ENCODE measurements around the gene PIN1.

Gene PIN1

DNA sequence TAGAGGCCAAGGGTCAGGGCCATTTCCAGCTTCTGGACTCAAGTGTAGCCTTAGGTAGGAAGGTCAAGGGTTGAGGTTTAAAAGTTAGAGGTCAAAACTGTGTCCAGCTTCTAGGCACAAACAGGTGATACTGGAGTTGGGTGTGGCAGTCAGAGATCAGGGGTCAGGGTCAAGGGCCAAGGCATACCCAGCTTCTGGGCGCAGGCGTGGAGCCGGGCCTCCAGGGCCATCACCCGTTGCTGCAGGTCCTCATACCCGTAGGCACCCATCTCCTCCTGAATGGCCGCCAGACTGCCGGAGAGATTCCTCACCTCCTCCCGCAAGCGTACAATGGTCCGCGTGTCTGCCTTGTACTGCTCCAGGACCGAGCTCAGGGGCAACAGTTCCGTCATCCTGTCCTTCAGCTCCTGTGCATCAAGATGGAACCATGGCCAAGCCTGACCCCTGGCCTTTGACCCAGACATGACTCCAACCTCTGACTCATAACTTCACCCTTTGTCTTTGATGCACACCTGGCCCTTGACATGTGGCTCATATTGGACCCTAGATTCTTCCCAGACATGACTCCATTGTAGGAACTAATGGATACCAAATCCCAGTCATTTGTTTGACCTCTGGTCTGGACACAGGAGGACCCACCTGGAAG is 22.1 kb downstream of the PIN1 start:
- H3K36me3 ChIP-seq (ENCODE audit: insufficient read depth, low read length) = no peaks in the 10 kb centered on the region; the same call in 1 of the 2 replicates
- H3K9ac ChIP-seq (ENCODE audit: low read depth, low read length) = no peak overlapping the region
- no peaks in the 10 kb centered on the region for H3K9me3 ChIP-seq (ENCODE audit: control insufficient read depth, insufficient read depth, low read length)
- H3K4me1 ChIP-seq (ENCODE audit: insufficient read depth, low read length) = peaks cover 4% of the 10 kb centered on the region; the same call in 1 of the 2 replicates

DNA sequence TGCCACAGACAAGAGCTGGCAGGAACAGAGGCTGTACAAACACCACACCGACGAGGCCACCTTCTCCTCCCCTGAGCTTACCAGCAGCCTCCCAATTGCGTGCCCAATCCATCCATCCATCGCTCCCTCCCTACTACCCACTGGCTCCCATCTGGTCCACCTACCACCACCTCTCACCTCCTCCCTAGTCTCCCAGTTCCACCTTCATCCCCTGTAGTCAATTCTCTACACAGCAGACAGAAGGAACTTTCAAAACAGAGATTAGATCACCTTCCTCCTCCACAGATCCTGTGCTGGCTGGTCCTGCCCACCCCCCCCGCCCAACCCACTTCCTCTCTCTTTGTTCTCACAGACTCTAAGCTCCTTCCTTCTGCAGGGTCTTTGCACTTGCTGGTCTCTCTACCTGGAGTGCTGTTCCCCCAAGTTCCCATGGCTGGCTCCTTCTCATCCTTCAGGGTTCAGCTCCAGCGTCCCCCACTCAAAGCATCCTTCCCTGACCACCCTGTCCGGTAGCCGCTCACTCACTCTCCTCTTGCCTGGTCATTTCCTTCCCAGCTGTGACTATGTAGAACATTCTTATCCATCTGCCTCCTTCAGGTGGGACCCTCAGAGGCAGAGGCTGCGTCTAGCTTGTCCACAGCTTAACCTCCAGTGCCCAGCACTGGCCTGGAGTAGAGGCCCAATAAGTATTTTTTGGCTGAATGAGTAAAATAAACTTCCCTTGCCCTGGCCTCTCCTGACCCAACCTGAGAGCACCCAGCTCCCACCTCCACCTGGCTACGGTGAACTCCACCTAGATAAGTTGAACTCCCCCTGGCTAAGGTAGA is 23.0 kb downstream of the PIN1 start:
- Histone ChIP-seq H3K9me3 (ENCODE audit: control insufficient read depth, insufficient read depth, low read length) (no peaks in the 10 kb centered on the region), H3K4me1 (ENCODE audit: insufficient read depth, low read length) (peaks cover 4% of the 10 kb centered on the region; the same call in 1 of the 2 replicates), H3K36me3 (ENCODE audit: insufficient read depth, low read length) (no peaks in the 10 kb centered on the region; the same call in 1 of the 2 replicates), H3K9ac (ENCODE audit: low read depth, low read length) (no peak overlapping the region)

DNA sequence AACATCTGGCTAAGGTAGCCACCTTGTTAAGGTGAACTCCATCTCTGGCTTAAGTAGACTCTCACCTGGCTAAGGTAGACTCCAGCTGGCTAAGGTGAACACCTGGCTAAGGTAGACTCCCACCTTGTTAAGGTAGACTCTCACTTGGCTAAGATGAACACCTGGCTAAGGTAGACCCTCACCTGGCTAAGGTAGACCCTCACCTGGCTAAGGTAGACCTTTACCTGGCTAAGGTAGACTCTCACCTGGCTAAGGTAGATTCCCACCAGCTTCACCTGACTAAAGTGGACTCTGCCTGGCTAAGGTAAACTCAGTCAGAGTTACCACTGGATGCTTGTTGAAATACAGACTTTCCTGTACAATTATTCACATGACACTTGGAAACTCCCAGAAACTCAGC is 23.6 kb downstream of the PIN1 start:
- no peaks in the 10 kb centered on the region; the same call in 1 of the 2 replicates for H3K36me3 ChIP-seq (ENCODE audit: insufficient read depth, low read length)
- no peaks in the 10 kb centered on the region for H3K9me3 ChIP-seq (ENCODE audit: control insufficient read depth, insufficient read depth, low read length)
- peaks cover 4% of the 10 kb centered on the region; the same call in 1 of the 2 replicates for H3K4me1 ChIP-seq (ENCODE audit: insufficient read depth, low read length)
- no peak overlapping the region for H3K9ac ChIP-seq (ENCODE audit: low read depth, low read length)

DNA sequence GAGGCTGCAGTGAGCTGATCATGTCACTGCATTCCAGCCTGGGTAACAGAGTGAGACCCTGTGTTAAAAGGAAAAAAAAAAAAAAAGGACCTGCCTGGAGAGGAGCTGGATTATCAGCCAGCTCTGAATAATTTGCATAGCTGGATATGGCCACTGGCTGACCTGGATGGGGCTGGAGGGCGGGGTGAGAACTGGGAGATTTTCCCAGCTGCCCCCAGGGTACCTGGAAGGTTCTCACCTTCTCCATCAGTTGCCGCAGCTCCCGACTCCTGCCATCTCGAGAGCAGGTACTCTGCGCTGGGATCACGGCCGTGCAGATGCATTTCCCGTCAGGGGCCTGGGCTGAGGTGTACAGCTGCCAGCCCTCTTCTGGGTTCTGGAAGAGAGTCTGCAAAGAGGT is 25.3 kb downstream of the PIN1 start:
- Histone ChIP-seq H3K36me3 (ENCODE audit: insufficient read depth, low read length) (no peaks in the 10 kb centered on the region; the same call in 1 of the 2 replicates), H3K9me3 (ENCODE audit: control insufficient read depth, insufficient read depth, low read length) (no peaks in the 10 kb centered on the region), H3K9ac (ENCODE audit: low read depth, low read length) (no peak overlapping the region), H3K4me1 (ENCODE audit: insufficient read depth, low read length) (peaks cover 4% of the 10 kb centered on the region; the same call in 1 of the 2 replicates)

DNA sequence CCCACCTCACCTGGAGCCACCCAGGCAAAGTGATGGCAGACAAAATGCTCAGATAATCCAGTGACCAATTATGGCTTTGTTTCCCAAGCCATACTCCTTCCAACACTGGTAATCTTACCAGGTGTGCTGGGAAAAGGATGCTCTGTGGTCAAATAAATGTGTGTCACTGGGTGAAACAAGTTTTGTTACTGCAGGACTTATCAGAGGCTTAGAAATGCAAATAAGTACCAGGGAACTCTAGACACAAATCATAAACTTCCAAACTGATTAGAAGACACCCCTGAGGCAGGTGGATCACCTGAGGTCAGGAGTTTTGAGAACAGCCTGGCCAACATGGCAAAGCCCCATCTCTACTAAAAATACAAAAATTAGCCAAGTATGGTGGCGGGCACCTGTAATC is 26.4 kb downstream of the PIN1 start:
- Histone ChIP-seq H3K9me3 (ENCODE audit: control insufficient read depth, insufficient read depth, low read length) (no peaks in the 10 kb centered on the region), H3K36me3 (ENCODE audit: insufficient read depth, low read length) (no peaks in the 10 kb centered on the region; the same call in 1 of the 2 replicates), H3K4me1 (ENCODE audit: insufficient read depth, low read length) (peaks cover 9% of the 10 kb centered on the region), H3K9ac (ENCODE audit: low read depth, low read length) (no peak overlapping the region)

DNA sequence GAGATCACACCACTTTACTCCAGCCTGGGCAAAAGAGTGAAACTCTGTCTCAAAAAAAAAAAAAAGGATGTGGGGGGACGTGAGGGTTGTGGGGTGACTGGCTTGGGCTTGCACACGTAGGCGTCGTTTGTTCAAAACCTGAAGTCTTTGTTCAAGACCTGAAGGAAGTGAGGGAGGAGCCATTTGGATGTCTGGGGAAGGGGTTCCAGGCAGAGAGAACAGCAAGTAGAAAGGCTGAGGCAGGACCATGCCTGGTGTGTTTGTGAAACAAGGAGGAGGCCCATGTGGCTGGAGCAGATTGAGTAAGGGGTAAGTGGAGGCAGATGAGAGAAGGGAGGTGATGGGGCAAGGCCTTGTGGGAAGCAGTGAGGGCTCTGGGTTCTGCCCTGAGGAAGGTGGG is 27.8 kb downstream of the PIN1 start:
- Histone ChIP-seq H3K9me3 (ENCODE audit: control insufficient read depth, insufficient read depth, low read length) (no peaks in the 10 kb centered on the region), H3K36me3 (ENCODE audit: insufficient read depth, low read length) (no peaks in the 10 kb centered on the region), H3K4me1 (ENCODE audit: insufficient read depth, low read length) (peaks cover 9% of the 10 kb centered on the region), H3K9ac (ENCODE audit: low read depth, low read length) (no peak overlapping the region)

DNA sequence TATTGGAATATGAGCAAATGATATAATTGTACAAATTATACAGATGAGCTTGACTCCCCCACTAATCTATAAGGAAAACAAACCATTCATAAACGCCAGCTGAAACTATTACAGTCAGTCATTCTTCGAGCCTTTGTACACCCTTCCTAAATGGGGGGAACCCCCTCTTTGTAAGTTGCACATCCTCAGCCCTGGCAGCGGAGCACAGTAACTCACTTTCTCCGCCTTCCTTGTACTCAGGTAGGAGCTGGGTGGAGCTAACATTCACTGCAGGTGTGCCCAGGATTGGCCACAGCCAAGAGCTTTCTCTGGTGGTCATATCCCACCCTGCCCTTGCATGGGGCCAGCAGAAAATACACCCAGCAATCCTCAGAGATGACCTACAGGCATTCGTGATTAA is 28.6 kb downstream of the PIN1 start:
- H3K9ac ChIP-seq (ENCODE audit: low read depth, low read length) = no peak overlapping the region
- peaks cover 5% of the 10 kb centered on the region for H3K4me1 ChIP-seq (ENCODE audit: insufficient read depth, low read length)
- no peaks in the 10 kb centered on the region for H3K9me3 ChIP-seq (ENCODE audit: control insufficient read depth, insufficient read depth, low read length)
- no peaks in the 10 kb centered on the region for H3K36me3 ChIP-seq (ENCODE audit: insufficient read depth, low read length)

DNA sequence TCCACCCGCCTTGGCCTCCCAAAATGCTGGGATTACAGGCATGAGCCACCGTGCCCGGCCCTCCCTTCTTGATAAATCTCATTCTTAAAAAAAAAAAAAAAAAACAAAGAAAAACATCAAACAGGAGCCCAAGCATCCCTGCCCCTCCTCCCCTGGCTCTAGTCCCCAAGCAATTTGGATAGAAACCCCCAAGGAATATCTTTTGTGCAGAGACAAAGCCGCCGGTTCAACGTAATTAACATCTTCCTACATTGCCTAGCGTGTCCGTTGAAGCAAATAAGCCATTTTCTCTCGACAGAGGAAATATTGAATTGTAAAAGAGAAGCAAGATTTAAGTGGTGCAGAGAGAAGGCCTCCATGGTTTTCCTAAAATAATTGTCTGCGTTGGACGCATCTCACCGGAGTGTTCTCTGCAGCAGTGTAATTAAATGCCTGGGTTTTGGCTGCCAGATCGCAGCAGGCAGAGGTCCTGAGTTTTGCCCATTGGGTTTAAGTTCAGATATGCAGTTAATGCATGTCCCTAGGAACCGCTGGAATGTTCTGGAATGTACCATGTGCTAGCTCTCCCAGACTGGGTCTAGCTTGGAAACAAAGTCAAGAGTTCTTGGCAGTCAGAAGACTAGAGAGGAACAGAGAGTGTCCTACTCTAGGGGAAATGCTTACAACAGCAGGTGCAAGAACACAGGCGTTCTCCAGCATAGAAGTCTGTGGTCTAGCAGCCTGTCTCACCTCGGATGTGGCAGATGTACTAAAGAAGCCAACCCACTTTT is 30.8 kb downstream of the PIN1 start:
- no peaks in the 10 kb centered on the region for H3K9me3 ChIP-seq (ENCODE audit: control insufficient read depth, insufficient read depth, low read length)
- no peak overlapping the region for H3K9ac ChIP-seq (ENCODE audit: low read depth, low read length)
- H3K36me3 ChIP-seq (ENCODE audit: insufficient read depth, low read length) = no peaks in the 10 kb centered on the region
- H3K4me1 ChIP-seq (ENCODE audit: insufficient read depth, low read length) = peaks cover 5% of the 10 kb centered on the region

DNA sequence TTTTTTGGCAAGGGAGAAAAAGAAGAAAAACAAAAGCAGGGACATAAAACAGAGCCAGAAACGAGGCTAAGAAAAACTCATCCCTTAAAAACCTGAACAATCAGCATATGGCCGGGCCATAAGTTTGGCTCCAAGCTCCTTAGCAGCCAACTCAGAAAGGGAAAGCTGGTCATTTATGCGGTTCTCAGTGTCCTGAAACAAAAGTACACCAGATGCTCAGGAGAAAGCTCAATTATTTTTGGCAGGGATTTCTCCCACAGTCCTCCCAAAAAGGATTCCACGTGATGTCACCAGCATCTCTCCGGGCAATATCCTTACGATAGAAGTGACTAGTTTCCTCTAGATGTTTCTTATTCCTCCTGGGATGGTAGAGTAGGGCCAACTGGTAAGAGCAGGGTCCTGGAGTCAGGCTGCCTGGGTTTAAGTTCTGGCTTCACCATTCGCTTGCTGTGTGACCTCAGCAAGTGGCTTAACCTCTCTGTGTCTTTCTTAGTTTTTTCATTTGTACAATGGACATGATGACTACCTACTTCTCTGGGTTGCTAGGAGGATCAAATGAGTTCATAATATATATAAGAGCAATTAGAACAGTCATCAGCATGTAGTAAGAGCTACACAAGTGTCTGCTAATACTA is 34.0 kb downstream of the PIN1 start:
- Histone ChIP-seq H3K9ac (ENCODE audit: low read depth, low read length) (no peak overlapping the region), H3K36me3 (ENCODE audit: insufficient read depth, low read length) (no peaks in the 10 kb centered on the region), H3K9me3 (ENCODE audit: control insufficient read depth, insufficient read depth, low read length) (no peaks in the 10 kb centered on the region), H3K4me1 (ENCODE audit: insufficient read depth, low read length) (peaks cover 5% of the 10 kb centered on the region)

DNA sequence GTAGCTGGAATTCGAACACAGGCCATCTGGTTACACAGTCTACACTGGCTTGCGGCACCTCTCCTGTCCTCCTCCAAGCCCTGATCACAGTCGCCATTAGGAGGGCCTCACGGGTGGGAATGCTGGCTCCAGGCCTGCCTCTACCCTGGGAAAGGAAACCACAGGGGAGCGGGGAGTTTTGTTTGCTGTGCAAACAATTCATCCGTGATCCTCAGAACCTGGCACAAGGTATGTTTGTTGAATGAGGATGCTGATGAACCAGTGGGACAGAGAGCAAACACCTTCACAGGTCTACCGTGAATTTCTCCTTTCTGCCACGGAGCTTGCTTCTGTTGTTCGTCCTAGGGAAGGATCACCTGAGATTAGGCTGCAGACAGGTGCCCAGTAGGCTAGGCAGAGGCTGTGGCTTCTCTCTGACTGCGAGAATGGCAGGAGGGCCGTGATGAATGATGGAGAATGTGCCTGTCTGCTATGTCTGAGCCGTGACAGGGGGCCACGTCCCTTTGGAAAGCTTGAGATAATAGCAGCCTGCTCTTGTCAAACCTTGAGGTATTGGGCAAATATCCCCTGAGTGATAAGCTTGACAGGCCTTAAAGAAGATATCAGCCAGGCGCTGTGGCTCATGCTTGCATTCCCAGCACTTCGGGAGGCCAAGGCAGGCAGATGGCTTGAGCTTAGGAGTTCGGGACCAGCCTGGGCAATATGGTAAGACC is 36.7 kb downstream of the PIN1 start:
- Histone ChIP-seq H3K9ac (ENCODE audit: low read depth, low read length) (no peak overlapping the region), H3K9me3 (ENCODE audit: control insufficient read depth, insufficient read depth, low read length) (no peaks in the 10 kb centered on the region)

DNA sequence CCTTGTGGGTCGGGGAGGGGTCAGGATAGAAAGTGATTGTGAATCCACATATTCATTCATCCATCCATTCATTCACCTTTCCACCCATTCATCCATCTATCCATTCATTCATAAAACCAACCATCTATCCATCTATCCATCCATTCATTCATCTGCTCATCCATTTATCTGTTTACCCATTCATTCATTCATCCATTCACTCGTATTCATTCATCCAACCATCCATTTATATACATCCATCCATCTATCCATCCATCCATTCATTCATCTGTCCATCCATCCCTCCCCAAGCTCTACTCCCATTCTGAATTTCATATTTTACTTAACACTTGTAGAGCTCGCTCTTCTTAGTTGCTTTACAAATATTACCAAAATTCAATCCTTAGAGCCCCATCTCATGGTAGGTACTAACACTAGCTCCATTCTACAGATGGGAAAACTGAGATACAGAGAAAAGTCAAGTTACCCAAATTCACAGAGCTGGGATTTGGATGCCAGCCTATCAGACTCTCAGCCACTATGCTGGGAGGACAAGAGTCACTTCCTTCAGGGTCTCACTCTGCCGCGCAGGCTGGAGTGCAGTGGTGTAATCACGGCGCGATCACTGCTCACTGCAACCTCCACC is 37.6 kb downstream of the PIN1 start:
- H3K9ac ChIP-seq (ENCODE audit: low read depth, low read length) = no peak overlapping the region
- H3K9me3 ChIP-seq (ENCODE audit: control insufficient read depth, insufficient read depth, low read length) = no peaks in the 10 kb centered on the region
- no peaks in the 10 kb centered on the region for H3K36me3 ChIP-seq (ENCODE audit: insufficient read depth, low read length)
- no peaks in the 10 kb centered on the region for H3K4me1 ChIP-seq (ENCODE audit: insufficient read depth, low read length)

More for the DNA sequence above, 36.7 kb downstream of the PIN1 start:
- Histone ChIP-seq H3K36me3 (ENCODE audit: insufficient read depth, low read length) (no peaks in the 10 kb centered on the region), H3K4me1 (ENCODE audit: insufficient read depth, low read length) (no peaks in the 10 kb centered on the region)

DNA sequence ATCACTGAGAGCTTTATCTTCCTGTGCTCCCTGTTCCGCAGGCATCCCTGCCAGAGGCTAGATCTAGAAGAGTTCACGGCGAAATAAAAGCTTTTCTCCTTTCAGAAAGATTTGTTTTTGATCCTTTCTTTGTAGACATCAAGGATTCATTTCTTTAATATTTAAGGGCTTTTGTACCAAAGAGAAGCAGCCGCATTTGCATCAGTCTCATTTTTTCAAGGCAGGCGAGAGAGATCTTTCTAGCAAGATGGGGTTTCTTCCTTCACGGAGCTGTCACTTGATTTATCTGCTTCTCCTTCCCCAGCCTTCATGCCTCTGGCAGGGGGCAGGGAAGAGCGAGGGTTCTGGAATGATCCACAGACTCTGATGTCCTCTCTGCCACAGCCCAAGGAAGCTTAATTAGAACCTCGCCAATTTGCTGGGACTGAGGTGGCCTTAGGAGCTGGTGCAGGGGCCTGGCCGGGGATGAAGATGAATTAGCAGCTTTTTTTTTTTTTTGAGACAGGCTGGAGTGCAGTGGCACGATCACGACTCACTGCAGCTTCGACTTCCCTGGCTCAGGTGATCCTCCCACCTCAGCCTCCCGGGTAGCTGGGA is 40.0 kb downstream of the PIN1 start:
- Histone ChIP-seq H3K9ac (ENCODE audit: low read depth, low read length) (no peak overlapping the region), H3K36me3 (ENCODE audit: insufficient read depth, low read length) (no peaks in the 10 kb centered on the region), H3K4me1 (ENCODE audit: insufficient read depth, low read length) (0 out of 2 replicates have a peak, but pooled peaks cover 3% of the 10 kb centered on the region), H3K9me3 (ENCODE audit: control insufficient read depth, insufficient read depth, low read length) (no peaks in the 10 kb centered on the region; the same call in 1 of the 2 replicates)

DNA sequence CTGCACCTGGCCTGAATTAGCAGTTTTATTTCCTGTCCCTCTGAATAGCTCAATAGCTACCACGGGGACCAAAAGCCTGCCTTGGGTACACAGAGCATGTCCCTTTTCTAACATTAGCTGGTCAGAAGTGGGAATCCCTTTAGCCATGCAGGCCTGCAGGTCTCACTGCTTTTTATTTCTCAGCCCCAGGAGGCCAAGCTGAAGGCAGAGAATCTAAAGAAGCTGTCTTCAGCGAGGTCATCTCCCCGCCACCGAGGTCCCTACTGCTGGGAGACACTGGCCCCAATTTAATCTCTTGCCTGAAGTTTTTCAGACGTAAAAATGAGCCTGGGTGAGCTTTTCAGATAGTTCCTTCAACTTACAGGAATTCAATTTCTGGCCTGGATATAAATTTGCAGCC is 40.7 kb downstream of the PIN1 start:
- no peak overlapping the region for H3K9ac ChIP-seq (ENCODE audit: low read depth, low read length)
- no peaks in the 10 kb centered on the region for H3K36me3 ChIP-seq (ENCODE audit: insufficient read depth, low read length)
- H3K4me1 ChIP-seq (ENCODE audit: insufficient read depth, low read length) = 0 out of 2 replicates have a peak, but pooled peaks cover 3% of the 10 kb centered on the region
- no peaks in the 10 kb centered on the region; the same call in 1 of the 2 replicates for H3K9me3 ChIP-seq (ENCODE audit: control insufficient read depth, insufficient read depth, low read length)
